UCSD-AML1 (cell line): Measurements from ENCODE around the gene RANBP17.
A peak's percentile ranks its signal among the peaks of the same experiment; 100 is the strongest.
"Not testable (repeated sequence)": the region's sequence is repeated elsewhere in the genome, so short reads cannot be mapped to it uniquely, and the experiment has no call there.

Experiments
- DNase-seq: peaks from one replicate; lab custom pipeline; 2025; ENCODE audit not compliant: unreplicated experiment; lab: John Stamatoyannopoulos, UW

The RANBP17 gene

GRCh38 chr5:170865622-170866021, 3.8 kb downstream of the RANBP17 start:
- DNase-seq, result no peak

- DNase-seq, result no peak
These were observed 6.0 kb downstream of the RANBP17 start for GRCh38 chr5:170867825-170868224.

- not testable (repeated sequence) for DNase-seq
These were observed 8.6 kb downstream of the RANBP17 start for GRCh38 chr5:170870390-170870789.

GRCh38 chr5:170874017-170874416, 12.2 kb downstream of the RANBP17 start:
- no peak for DNase-seq

GRCh38 chr5:170875811-170876210, 14.0 kb downstream of the RANBP17 start:
- no peak for DNase-seq

DNA sequence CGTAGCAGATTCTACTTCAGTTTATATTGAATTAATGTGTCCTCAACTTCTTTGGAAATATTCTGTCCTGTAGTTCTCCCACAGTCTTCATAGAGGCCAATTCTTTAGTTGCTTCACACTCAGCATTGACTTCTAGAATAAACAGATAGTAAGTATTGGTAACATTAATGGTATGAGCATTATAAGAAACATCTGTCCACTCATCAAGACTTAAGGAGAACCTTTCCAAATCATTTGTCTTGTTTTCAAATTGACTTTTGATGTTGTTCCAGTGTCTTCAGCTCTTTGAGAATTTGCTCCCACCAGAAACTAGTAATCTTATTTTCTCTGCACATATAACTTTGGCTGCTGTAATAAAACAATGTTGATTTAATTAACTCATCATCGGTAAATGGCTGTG, 18.3 kb downstream of the RANBP17 start:
- DNase-seq, result no peak

DNA sequence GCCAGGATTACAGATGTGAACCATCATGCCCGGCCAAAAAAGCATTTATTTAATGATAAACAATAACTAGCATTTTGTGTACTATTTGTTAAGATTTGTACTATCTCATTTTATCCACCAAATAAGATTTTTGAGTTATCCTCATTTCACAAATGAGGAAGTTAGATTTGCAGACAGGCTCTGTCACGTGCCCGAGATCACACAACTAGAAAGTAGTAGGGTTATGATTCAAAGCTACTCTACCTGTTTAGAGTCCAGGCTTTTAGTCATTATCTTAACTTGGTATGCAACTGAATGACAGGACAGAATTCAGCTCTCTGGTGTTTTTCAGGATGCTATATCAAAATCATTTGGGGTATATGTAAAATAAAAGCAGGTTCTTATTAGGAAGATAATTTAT, 20.5 kb downstream of the RANBP17 start:
- no peak for DNase-seq

- no peak for DNase-seq
These were observed 23.4 kb downstream of the RANBP17 start for GRCh38 chr5:170885256-170885655.

GRCh38 chr5:170885809-170886208, 24.0 kb downstream of the RANBP17 start:
- no peak for DNase-seq

GRCh38 chr5:170886210-170886894, 24.5 kb downstream of the RANBP17 start:
- no peak for DNase-seq

DNA sequence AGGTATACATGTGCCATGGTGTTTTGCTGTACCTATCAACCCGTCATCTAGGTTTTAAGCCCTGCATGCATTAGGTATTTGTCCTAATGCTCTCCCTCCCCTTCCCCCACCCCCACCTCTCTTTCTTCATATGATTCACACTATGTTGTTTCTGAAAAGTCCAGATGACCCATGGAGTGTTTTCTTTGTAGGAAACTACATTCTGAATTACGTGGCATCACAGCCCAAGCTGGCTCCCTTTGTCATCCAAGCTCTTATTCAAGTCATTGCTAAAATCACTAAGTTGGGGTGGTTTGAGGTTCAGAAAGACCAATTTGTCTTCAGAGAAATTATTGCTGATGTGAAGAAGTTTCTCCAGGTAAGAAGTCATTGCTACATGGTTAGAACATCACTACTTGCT, 30.4 kb downstream of the RANBP17 start:
- no peak for DNase-seq

- no peak for DNase-seq
These were observed 32.8 kb downstream of the RANBP17 start for GRCh38 chr5:170894665-170895064.

DNA sequence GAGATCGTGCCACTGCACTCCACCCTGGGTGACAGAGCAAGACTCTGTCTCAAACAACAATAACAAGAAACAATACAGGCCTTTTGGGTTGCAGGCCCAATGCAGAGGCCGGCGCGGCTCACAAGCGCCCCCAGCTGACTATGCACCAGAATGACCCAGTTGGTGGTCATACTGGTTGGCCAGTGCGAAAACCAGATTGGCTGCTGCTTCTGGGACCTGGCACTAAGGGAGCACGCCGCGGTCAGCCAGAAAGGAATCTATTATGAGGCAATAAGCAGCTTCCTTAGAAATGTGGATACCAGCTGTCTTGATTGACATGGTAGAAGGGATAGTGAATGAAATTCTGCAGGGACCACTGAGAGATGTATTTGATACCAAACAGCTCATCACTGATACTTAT, 35.0 kb downstream of the RANBP17 start:
- peak; percentile 9 for DNase-seq

DNA sequence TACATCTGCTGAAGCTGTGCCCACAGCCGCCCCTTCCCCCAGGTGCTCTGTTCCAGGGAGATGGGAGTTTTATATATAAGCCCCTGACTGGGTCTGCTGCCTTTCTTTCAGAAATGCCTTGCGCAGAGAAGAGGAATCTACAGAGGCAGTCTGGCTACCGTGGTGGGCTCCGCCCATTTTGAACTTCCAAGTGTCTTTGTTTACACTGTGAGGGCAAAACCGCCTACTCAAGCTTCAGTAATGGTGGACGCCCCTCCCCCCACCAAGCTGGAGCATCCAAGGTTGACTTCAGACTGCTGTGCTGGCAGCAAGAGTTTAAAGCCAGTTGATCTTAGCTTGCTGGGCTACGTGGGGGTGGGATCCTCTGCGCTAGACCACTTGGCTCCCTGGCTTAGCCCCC, 41.3 kb downstream of the RANBP17 start:
- DNase-seq, result no peak

- no peak for DNase-seq
These were observed 45.9 kb downstream of the RANBP17 start for GRCh38 chr5:170907758-170908157.

GRCh38 chr5:170913573-170913972, 51.8 kb downstream of the RANBP17 start:
- DNase-seq, result no peak

- no peak for DNase-seq
These were observed 55.3 kb downstream of the RANBP17 start for GRCh38 chr5:170917113-170917512.

DNA sequence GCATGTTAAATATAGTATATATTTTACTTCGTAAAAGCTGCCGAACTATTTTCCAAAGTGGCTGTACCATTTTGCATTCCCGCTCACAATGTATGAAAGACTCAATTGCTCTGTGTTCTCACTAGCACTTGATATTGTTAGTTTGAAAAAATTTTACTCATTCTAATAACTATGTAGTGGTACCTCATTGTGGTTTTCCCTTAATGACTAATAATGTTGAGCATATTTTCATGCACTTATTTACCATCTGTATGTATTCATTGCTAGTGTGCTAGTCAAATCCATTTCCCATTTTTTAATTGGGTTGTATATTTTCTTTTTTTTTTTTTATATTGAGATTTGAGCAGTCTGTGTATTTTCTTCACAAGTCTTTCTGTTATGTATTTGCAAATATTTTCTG, 58.4 kb downstream of the RANBP17 start:
- no peak for DNase-seq

- DNase-seq, result not testable (repeated sequence)
These were observed 60.5 kb downstream of the RANBP17 start for GRCh38 chr5:170922331-170922730.

DNA sequence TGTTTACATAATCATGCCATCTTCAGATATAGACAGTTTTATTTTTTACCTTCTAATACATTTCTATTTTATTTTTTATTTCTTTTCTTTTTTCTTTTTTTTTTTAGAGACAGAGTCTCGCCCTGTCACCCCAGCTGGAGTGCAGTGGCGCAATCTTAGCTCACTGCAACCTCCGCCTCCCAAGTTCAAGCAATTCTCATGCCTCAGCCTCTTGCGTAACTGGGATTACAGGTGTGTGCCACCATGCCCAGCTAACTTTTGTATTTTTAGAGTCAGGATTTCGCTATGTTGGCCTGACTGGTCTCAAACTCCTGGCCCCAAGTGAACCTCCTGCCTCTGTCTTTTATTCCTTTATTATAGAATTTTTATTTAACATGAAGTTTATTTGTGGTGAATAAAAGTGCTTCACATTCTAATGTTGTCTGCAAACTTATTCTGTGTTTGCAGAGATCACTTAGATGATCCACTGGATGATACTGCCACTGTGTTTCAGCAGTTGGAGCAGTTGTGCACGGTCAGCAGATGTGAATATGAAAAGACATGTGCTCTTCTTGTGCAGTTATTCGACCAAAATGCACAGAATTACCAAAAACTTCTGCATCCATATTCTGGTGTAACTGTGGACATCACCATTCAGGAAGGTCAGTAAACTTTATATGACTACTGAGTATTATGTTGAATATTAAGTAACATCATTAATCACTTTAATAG, 62.2 kb downstream of the RANBP17 start:
- no peak for DNase-seq

DNA sequence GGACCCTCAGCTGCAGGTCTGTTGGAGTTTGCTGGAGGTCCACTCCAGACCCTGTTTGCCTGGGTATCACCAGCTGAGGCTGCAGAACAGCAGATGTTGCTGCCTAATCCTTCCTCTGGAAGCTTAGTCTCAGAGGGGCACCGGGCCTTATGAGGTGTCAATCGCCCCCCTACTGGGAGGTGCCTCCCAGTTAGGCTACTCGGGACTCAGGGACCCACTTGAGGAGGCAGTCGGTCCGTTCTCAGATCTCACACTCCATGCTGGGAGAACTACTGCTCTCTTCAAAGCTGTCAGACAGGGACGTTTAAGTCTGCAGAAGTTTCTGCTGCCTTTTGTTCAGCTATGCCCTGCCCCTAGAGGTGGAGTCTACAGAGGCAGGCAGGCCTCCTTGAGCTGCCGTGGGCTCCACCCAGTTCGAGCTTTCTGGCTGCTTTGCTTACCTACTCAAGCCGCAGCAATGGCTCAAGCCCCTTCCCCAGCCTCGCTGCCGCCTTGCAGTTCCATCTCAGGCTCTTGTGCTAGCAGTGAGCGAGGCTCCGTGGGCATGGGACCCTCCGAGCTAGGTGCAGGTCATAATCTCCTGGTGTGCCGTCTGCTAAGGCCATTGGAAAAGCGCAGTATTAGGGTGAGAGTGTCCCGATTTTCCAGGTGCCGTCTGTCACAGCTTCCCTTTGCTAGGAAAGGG, 73.9 kb downstream of the RANBP17 start:
- DNase-seq, result not testable (repeated sequence)

DNA sequence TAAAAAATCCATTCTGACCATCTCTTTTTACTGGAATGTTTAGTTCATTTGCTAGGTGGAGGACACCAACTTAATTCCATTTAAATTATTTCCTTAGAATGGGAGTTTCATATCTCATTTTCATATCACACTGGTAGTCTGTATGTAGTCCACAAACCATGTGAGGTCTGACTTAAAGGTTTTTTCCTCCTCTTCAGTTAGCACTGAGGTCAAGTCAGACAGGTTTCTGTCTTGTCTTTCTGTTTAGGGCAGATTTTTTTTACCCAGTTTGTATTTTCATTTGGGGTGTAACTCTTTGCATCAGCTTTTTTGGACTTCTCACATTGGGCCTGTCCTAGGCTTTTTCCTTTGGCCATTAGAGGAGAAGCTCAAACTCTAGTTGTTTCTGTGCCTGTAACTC, 75.3 kb downstream of the RANBP17 start:
- no peak for DNase-seq
